ENCODE measurements around the gene ST7. TPM values are rescaled to one million over a fixed set of nuclear protein-coding genes. Genes with fewer than 3 reads are reported as not detected.
"Not testable (repeated sequence)": the region's sequence is repeated elsewhere in the genome, so short reads cannot be mapped to it uniquely, and the experiment has no call there.

Gene ST7
- total RNA-seq, 1 donor from 2014 or later = 22.1 TPM

- no peak for DNase-seq (ENCODE audit: low spot score)
Measured at GRCh38 chr7:117094457-117094856, 141.2 kb downstream of the ST7 start.

- DNase-seq (ENCODE audit: low spot score) = no peak
Measured at GRCh38 chr7:117095055-117095454, 141.8 kb downstream of the ST7 start.

DNA sequence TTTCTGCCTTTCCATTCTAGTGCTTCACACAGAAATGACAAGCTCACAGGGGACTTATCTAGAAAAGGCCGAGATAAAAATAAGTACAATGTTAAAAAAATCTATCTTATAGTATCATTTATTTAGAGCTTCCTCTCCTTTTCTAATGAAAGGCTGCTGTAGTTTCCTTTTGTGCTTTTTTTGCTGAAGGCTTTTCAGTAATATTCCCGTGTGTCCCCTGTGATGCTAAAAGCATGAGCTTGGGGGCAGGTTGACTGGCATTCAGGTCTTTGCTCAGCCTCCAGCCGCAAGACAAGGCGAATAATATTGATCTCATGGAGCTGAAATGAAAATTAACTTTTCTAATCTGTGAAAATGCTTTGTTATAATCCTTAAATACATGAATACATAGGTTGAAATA is 143.0 kb downstream of the ST7 start:
- DNase-seq (ENCODE audit: low spot score) = no peak

GRCh38 chr7:117096942-117097341 is 143.6 kb downstream of the ST7 start:
- DNase-seq (ENCODE audit: low spot score) = no peak

DNA sequence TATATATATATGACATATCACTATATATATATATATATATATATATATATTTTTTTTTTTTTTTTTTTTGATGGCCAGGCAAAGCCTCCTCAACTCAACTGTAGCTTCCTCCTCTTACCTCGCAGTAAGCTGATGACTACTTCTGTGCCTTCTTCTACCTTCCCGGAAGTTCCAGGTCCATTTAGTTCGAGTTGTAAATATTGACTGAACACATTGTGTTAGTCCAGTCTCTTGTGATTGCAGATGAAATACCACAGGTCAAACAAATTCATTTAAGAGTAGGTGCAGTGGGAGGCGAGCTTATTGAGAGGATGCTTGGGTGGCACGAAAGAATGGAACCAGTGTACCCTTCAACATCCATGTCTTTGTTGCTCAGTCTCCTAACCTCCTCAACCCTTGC is 144.6 kb downstream of the ST7 start:
- no peak for DNase-seq (ENCODE audit: low spot score)

- DNase-seq (ENCODE audit: low spot score) = no peak
Measured at GRCh38 chr7:117098457-117098856, 145.2 kb downstream of the ST7 start.

DNA sequence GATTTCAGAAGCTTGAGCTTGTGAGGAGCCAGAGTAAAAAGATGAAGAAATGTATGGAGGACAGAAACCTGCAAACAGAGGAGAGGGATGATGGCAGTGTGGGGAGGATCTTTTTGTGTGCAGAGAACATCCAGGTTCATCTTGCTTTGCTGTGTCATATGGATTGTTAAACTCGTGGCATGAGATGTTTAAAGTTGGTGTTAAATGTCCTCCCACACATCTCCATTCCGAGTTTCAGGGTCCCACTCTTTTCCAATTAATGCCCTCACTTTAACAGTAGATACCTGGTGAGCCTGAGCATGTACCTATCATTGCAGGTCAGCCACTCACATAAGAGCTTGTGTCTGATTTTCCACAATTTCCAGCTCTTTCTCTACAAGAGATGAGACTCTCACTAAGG is 147.7 kb downstream of the ST7 start:
- DNase-seq (ENCODE audit: low spot score) = no peak

DNA sequence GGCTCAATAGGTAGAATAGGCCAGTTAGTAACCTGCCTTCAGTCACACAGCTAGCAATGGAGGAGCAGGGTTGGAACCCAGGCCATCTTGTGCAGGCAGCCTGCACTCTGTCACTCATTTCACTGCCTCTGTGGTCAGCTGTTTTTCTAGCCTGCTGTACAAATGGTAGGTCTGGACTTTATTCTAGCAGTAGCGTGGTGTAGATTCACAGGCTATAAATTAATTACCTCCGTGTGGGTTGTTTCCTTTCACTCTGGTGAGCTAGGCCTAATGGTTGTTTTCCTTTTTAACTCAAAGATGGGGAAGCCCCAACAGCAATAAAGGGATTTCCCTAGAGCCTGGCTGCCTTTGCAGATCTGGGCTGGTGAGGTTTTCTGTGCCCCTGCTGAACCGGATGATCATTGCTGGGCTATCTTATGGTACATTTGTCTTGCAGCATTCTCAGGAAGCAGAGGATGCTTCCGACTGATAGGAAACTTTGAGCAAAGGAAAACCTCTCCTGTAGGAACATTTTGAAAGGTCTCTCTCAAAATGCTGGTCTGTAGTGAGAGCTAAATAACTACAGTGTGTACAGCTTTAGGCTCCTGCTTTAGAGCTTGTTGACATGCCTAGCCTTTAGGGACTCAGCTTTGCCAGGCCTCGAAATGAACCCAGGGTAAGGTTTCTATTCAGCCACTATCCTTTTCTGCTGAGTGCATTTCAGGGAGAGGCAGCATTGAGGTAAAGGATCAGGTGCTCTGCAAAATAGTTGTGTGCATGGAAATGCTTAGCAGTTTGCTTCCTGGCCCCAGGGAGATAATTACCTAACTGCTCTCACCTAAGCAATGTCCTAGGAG is 157.4 kb downstream of the ST7 start:
- DNase-seq (ENCODE audit: low spot score) = no peak

DNA sequence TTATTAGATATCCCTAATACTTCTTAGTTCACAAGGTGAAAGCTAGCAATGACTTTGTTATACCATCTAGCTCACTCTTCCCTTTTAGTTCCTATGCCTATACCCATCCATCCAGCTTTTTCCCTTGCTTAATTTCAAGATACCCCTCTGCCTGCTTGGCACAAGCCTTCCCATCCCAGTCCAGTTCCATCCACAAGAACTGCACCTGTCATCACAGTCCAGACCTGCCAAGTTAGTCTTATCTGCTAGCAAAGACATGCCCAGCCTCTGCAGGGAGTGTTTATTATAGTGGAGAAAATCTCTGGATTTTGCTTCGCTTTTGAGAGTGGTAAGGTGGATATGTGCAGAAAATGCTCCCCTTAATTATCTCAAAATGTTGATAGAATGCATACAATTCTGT is 158.2 kb downstream of the ST7 start:
- DNase-seq (ENCODE audit: low spot score) = no peak

- DNase-seq (ENCODE audit: low spot score) = no peak
Measured at GRCh38 chr7:117112640-117113039, 159.3 kb downstream of the ST7 start.

- DNase-seq (ENCODE audit: low spot score) = no peak
Measured at GRCh38 chr7:117113871-117114270, 160.6 kb downstream of the ST7 start.

GRCh38 chr7:117114272-117114671 is 161.0 kb downstream of the ST7 start:
- DNase-seq (ENCODE audit: low spot score) = no peak

- no peak for DNase-seq (ENCODE audit: low spot score)
Measured at GRCh38 chr7:117116211-117116610, 162.9 kb downstream of the ST7 start.

- DNase-seq (ENCODE audit: low spot score) = no peak
Measured at GRCh38 chr7:117117172-117117571, 163.9 kb downstream of the ST7 start.

- DNase-seq (ENCODE audit: low spot score) = no peak
Measured at GRCh38 chr7:117118579-117119180, 165.4 kb downstream of the ST7 start.

- DNase-seq (ENCODE audit: low spot score) = peak; percentile 78
Measured at GRCh38 chr7:117119192-117119924, 166.1 kb downstream of the ST7 start.

GRCh38 chr7:117120321-117120720 is 167.0 kb downstream of the ST7 start:
- not testable (repeated sequence) for DNase-seq (ENCODE audit: low spot score)

- DNase-seq (ENCODE audit: low spot score) = not testable (repeated sequence)
Measured at GRCh38 chr7:117122036-117122435, 168.7 kb downstream of the ST7 start.

GRCh38 chr7:117122536-117122935 is 169.2 kb downstream of the ST7 start:
- no peak for DNase-seq (ENCODE audit: low spot score)

- no peak for DNase-seq (ENCODE audit: low spot score)
Measured at GRCh38 chr7:117123311-117123926, 170.1 kb downstream of the ST7 start.

GRCh38 chr7:117124591-117125220 is 171.4 kb downstream of the ST7 start:
- peak; percentile 82 for DNase-seq (ENCODE audit: low spot score)

- no peak for DNase-seq (ENCODE audit: low spot score)
Measured at GRCh38 chr7:117126676-117127075, 173.4 kb downstream of the ST7 start.
